Measurements from ENCODE around the gene STAT1. TPM values are rescaled to one million over a fixed set of nuclear protein-coding genes. Genes with fewer than 3 reads are reported as not detected.

The STAT1 gene
- total RNA-seq, 1 experiment from 2014 or later = 60.7 TPM

GRCh38 chr2:191036363-191036762 lies 22.4 kb upstream of the STAT1 start:
- Histone ChIP-seq H3K79me2 (ENCODE audit: insufficient read depth, low read length) (no peaks in the 10 kb centered on the region), H4K20me1 (ENCODE audit: insufficient read depth) (no peaks in the 10 kb centered on the region), H2AFZ (ENCODE audit: low read depth, low read length, poor library complexity, severe bottlenecking) (no peak overlapping the region), H3K27me3 (ENCODE audit: insufficient read depth, low read length) (no peaks in the 10 kb centered on the region), H3K36me3 (ENCODE audit: control insufficient read depth in 1 of 2, insufficient read depth in 2 of 2, low read length in 2 of 2) (no peaks in the 10 kb centered on the region), H3K9ac (ENCODE audit: low read length) (no peak overlapping the region), H3K4me3 (replicated peaks in 1 of 2; ENCODE audit: low read depth in 1 of 2, low read length in 2 of 2) (no peak overlapping the region), H3K4me2 (ENCODE audit: low read length) (no peak overlapping the region), H3K9me3 (ENCODE audit: control insufficient read depth in 1 of 2, insufficient read depth in 1 of 2, low read depth in 1 of 2, low read length in 2 of 2) (no peaks in the 10 kb centered on the region), H3K27ac (ENCODE audit: low read depth, low read length) (no peak overlapping the region), H3K4me1 (ENCODE audit: control insufficient read depth in 1 of 2, insufficient read depth in 2 of 2, low read length in 2 of 2) (peaks cover 5 to 19% of the 10 kb centered on the region in 2 experiments), H3K9me2 (ENCODE audit: insufficient read depth) (no peaks in the 10 kb centered on the region)
- TF ChIP-seq TCF7L2 (IDR thresholded peaks at IDR 0.05; ENCODE audit: borderline replicate concordance, extremely low read depth, insufficient read depth, insufficient read length) (no peak), CEBPB (IDR thresholded peaks at IDR 0.05; ENCODE audit: low read depth) (no peak), REST (IDR thresholded peaks at IDR 0.05; ENCODE audit: low read depth) (no peak), JUND (IDR thresholded peaks at IDR 0.05) (no peak), ELF1 (IDR thresholded peaks at IDR 0.05; ENCODE audit: borderline replicate concordance, low read depth) (no peak), ZBTB33 (IDR thresholded peaks at IDR 0.05; ENCODE audit: extremely low read depth, insufficient replicate concordance, low read length) (no peak), SP1 (IDR thresholded peaks at IDR 0.05; ENCODE audit: low read depth) (no peak)
- BruUV-seq (replicated peaks) = no TSS peak
- RAD21 ChIA-PET (ENCODE audit: low non-redundant PET in 1 of 2, low total read pairs in 2 of 2, uncharacterized antibody in 2 of 2, unreplicated experiment in 2 of 2) = no interaction called here
- ATAC-seq (no peak), DNase-seq (ENCODE audit: low read depth, low spot score) (no peak)
- intact Hi-C loops (cut with micrococcal nuclease) = no loop called here
- POLR2A ChIA-PET = no interaction called here
- CTCF ChIA-PET = interaction anchor here (1.1 kb wide), 1 partner anchor 119 kb away, joined by 3 read pairs; no protein-coding TSS in a partner anchor

Data from HCT116 (cell line).